Measurements from ENCODE around the gene PGC.

Gene PGC

DNA sequence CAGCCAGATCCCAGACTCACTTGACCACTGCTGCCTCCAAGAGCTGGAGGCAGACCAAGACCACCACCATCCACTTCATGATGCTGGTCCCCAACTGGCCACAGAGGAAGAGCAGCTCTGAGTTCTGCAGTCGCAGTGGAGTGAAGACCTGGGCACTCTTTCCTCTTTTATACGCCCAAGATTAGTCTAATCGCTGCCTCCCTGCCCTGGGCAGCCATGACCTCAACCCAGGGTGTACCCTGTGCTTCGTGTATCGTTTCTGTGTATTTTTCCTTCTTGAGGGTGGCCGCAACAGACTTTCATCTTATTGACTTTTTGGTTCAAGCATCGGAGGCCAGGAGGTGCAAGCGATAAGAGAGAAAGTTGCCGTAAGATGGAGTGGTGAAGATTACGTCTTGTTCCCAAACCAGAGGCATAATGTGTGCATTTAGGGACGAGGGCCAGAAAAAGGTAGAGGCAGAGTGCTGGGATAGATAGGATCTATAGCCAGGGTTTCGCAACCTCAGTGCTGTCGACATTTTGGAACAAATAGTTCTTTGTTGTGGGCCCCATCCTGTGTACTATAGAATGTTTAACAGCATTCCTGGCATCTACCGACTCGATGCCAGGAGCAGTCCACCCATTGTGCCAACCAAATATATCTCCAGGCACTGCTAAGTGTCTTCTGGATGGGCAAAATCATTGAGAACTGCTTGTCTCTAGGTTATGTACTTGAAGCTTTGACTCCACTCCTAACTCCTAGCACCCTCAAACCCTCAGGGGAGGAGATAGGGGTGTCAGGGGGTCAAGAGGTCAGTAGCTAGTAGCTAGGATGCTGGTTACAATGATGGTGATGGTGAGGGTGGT, at the start of gene PGC:
Gene PGC, minus strand, starts transcription at position 142 of the 846 bp plus-strand sequence. Its CDS starts 63 bp downstream, at position 79.
- no peak for DNase-seq
- in situ Hi-C loops (cut with MboI; ENCODE audit: low pct_unique_long_range_greater_than_20kb, low sequenced_read_pairs), result no loop called here

DNA sequence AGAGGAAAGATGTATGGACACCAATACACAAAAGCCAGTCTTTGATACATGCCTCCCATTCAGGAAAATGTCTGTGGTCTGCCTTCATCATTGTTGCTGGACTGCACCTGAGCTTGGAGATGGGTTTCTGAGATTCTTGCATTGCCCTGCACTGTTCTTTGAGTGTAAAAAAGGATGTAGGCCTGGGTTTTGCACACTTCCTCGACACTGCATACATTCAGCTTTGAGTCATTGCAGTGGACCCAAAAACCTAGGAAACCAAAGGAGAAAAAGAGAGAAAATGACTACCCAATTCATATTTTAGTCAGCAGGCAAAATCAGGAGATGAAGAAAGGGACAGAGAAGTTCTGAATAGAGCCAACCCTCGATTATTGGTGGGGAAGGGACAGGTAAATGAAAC, 49.3 kb upstream of the PGC start:
- in situ Hi-C loops (cut with MboI; ENCODE audit: low pct_unique_long_range_greater_than_20kb, low sequenced_read_pairs), result no loop called here
- no peak for DNase-seq

DNA sequence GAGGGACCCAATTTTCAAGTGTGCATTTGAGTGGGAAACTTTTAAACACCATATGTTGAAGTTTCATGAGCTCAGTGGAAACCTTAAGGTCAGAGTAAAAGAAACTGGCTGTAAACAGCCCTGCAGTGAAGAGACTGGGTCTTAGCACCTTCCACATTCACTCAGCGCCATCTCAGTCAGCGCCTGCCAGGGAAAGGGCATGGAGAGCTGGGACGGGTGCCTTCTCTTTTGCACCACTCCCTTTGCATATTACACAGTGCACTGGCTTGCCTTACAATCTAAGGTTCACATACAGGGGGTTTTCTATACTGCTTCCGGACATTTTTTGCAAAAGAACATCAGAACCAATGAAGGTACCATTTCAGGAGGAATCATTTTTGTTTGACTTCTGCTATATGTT, 44.8 kb upstream of the PGC start:
- DNase-seq, result no peak
- in situ Hi-C loops (cut with MboI; ENCODE audit: low pct_unique_long_range_greater_than_20kb, low sequenced_read_pairs), result no loop called here

DNA sequence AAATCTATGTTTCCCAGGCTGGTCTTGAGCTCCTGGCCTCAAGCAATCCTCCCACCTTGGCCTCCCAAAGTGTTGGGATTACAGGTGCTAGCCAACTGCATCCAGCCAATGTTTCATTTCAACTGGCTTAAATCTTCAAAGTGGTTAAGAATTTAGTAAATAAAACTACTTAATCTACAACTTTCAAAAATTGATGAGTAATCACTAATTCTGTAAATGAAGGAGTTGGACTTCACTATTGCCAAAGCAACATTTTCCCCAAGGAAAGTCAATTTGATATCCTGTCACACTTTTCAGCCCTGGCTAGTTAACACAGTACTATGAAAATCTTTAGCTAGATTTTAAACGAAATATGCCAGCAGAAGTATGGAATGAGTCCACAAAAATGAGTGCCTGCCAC, 44.1 kb upstream of the PGC start:
- in situ Hi-C loops (cut with MboI; ENCODE audit: low pct_unique_long_range_greater_than_20kb, low sequenced_read_pairs), result no loop called here
- no peak for DNase-seq

- in situ Hi-C loops (cut with MboI; ENCODE audit: low pct_unique_long_range_greater_than_20kb, low sequenced_read_pairs), result no loop called here
- DNase-seq, result no peak
Observed at GRCh38 chr6:41790045-41790444, 42.8 kb upstream of the PGC start.

DNA sequence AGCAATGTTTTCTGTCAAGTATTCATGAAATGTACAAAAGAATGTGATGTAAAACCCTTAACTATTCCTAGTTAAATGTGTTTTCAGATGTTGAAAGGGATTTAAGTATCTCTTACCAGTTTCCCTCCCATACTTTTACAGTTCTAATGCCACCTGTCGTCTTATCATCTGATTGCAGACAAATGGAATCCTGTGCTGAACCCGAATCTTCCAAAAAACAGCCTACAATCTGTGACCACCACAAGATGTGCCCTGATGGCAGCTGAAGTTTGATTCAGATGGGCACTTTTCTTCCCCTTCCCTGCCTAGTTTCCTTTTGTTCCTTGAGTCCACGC, 42.2 kb upstream of the PGC start:
- no peak for DNase-seq

DNA sequence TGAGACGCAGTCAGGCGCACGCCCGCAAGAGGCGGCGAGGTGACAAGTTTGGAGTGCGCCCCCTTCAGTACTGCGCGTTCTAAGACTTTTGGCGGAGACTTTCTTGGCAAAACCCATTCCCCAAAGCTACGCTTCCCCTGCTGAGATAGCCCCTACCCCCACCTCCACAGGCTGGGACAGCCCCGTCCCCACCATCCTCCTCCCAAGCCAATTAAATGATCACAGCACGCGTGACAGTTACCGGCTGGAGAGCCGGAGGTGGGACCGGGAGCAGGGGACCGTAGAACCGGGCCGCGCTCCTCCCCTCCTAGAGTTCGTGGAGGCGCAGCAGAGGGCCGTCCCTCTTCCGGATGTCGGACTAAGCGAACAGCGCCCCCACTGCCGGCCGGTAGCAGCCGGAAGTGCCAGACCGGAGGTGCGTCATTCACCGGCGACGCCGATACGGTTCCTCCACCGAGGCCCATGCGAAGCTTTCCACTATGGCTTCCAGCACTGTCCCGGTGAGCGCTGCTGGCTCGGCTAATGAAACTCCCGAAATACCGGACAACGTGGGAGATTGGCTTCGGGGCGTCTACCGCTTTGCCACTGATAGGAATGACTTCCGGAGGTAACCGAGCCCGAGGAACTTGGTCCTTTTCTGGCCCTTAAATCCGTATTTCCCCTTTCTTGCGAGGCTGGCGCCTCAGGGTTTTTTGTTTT, 40.2 kb upstream of the PGC start, which contains the start of gene TOMM6:
Gene TOMM6, plus strand, starts transcription at position 476 of the 699 bp plus-strand sequence. Its CDS starts 4 bp downstream, at position 480.
- peak; percentile 97 for DNase-seq
- in situ Hi-C loops (cut with MboI; ENCODE audit: low pct_unique_long_range_greater_than_20kb, low sequenced_read_pairs), result loop anchor here (10.0 kb wide), 1 partner anchor 257 kb away; no protein-coding TSS in a partner anchor

More for the DNA sequence above, 42.2 kb upstream of the PGC start:
- in situ Hi-C loops (cut with MboI; ENCODE audit: low pct_unique_long_range_greater_than_20kb, low sequenced_read_pairs), result loop anchor here (10.0 kb wide), 1 partner anchor 255 kb away; no protein-coding TSS in a partner anchor

- in situ Hi-C loops (cut with MboI; ENCODE audit: low pct_unique_long_range_greater_than_20kb, low sequenced_read_pairs), result loop anchor here (10.0 kb wide), 1 partner anchor 258 kb away; no protein-coding TSS in a partner anchor
- peak; percentile 76 for DNase-seq
Observed at GRCh38 chr6:41786451-41787218, 39.4 kb upstream of the PGC start.

DNA sequence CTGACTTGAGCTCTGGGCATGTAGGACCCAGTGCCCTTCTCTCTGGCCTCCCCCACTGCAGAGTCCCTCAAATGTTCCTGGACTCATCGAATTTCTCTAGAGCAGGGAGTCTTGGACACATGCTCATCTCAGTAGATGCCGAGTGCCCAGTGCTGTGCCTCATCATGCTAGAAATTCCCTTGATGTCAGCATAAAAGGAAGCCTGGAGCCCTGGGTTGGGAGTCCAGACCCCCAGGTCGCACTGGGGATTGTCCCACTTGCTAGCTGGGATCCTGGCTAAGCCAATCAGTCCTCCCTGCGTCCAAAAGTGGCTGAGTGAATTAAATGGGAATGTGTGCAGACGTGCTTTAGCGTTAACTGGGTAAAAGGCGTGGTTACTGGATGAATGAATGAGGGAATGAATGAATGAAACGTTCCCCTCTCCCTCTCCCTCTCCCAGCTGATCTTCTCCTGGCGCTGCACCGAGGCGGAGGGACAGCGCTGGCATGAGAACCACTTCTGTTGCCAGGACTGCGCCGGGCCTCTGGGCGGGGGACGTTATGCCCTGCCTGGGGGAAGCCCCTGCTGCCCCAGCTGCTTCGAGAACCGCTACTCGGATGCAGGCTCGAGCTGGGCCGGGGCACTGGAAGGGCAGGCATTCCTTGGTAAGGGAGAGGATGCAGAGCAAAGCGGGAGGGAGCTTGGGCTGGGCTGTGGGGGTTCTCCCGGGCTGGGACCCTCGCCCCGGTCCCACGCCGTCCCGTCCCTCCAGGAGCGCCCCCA, 38.7 kb upstream of the PGC start:
- DNase-seq, result no peak
- in situ Hi-C loops (cut with MboI; ENCODE audit: low pct_unique_long_range_greater_than_20kb, low sequenced_read_pairs), result loop anchor here (10.0 kb wide), 1 partner anchor 259 kb away; no protein-coding TSS in a partner anchor

GRCh38 chr6:41785254-41785653, 38.1 kb upstream of the PGC start:
- no peak for DNase-seq
- in situ Hi-C loops (cut with MboI; ENCODE audit: low pct_unique_long_range_greater_than_20kb, low sequenced_read_pairs), result loop anchor here (10.0 kb wide), 1 partner anchor 260 kb away; no protein-coding TSS in a partner anchor

GRCh38 chr6:41784581-41785171, 37.5 kb upstream of the PGC start:
- in situ Hi-C loops (cut with MboI; ENCODE audit: low pct_unique_long_range_greater_than_20kb, low sequenced_read_pairs), result loop anchor here (10.0 kb wide), 1 partner anchor 260 kb away; no protein-coding TSS in a partner anchor
- DNase-seq, result peak; percentile 49

GRCh38 chr6:41783106-41783780, 36.0 kb upstream of the PGC start:
- in situ Hi-C loops (cut with MboI; ENCODE audit: low pct_unique_long_range_greater_than_20kb, low sequenced_read_pairs), result loop anchor here (10.0 kb wide), 1 partner anchor 262 kb away; no protein-coding TSS in a partner anchor
- no peak for DNase-seq

GRCh38 chr6:41781366-41781730, 34.2 kb upstream of the PGC start:
- DNase-seq, result peak; percentile 46
- in situ Hi-C loops (cut with MboI; ENCODE audit: low pct_unique_long_range_greater_than_20kb, low sequenced_read_pairs), result loop anchor here (10.0 kb wide), 1 partner anchor 263 kb away; no protein-coding TSS in a partner anchor

GRCh38 chr6:41780551-41781365, 33.6 kb upstream of the PGC start, which contains the start of gene PRICKLE4:
Gene PRICKLE4, plus strand, starts transcription at chr6:41780782. Its CDS starts 2,692 bp downstream, at chr6:41783474.
- in situ Hi-C loops (cut with MboI; ENCODE audit: low pct_unique_long_range_greater_than_20kb, low sequenced_read_pairs), result loop anchor here (10.0 kb wide), 1 partner anchor 264 kb away; no protein-coding TSS in a partner anchor

DNA sequence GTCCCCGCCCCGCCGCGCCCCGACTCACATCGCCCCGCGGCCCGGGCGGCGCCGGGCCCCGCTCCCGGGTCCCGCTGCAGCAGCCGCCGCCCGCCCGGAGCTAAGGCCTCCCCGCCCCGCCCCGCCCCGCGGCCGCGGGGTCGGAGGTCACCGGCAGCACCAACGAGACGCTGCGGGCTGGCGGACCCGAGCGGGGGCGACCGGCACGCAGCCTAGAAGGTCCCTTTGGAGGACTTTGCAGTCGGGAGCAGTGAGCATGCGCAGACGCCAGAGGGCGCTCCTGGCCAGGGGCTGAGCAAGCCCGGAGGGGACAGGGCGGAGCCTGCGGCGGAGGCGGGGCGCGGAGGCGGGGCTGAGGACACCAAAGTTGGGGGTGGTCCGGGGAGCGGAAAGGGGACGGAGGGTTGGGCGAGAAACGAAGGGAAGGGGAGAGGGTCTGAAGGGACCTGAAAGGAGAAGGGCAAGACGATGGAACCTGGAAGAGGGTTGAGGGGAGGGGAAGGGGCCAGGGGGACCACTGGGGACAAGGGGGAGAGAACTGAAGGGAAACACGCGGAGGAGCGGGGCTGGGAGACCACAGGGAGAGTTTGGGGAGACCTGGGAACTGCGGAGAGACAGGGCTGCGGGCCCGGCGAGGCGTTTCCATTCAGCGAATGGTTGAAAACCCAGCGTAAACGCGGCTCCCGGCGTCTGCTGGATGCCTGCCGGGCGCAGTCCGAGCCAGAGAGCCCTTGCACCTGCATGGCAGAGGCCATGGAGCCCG, 32.8 kb upstream of the PGC start, which contains the start of gene FRS3:
Gene FRS3, minus strand, starts transcription at position 113 of the 763 bp plus-strand sequence. CDS start 2,913 bp downstream, outside the sequence.
- in situ Hi-C loops (cut with MboI; ENCODE audit: low pct_unique_long_range_greater_than_20kb, low sequenced_read_pairs), result loop anchor here (10.0 kb wide), 1 partner anchor 265 kb away; no protein-coding TSS in a partner anchor
- peak; percentile 96 for DNase-seq

More at GRCh38 chr6:41780551-41781365, 33.6 kb upstream of the PGC start, which contains the start of gene PRICKLE4:
- DNase-seq, result no peak

- DNase-seq, result no peak
- in situ Hi-C loops (cut with MboI; ENCODE audit: low pct_unique_long_range_greater_than_20kb, low sequenced_read_pairs), result no loop called here
Observed at GRCh38 chr6:41779336-41779735, 32.1 kb upstream of the PGC start.

Measured in KBM-7 (cell line).